HL-60 (cell line): Measurements from ENCODE around the gene MRPL9.

ENCODE experiments used
- DNase-seq, 2 experiments: peaks; one replicate each; pipeline ENCODE4 v3.0.0-alpha.2; 2010 to 2020; ENCODE audit warnings: low read depth in 1 of 2, low spot score in 1 of 2
- H3K27ac ChIP-seq: fragments of 250-450 bp; sonication (Bioruptor Pico); replicated peaks from 2 replicates; pipeline ENCODE4 v1.5.1; 2020; ENCODE audit warnings: mild to moderate bottlenecking, moderate library complexity
- H3K27me3 ChIP-seq: fragments of 250-450 bp; sonication (Bioruptor Pico); 2 replicates; pipeline ENCODE4 v1.5.1; 2021; ENCODE audit warnings: mild to moderate bottlenecking, moderate library complexity; ENCODE audit not compliant: insufficient read depth, poor library complexity, severe bottlenecking
- H3K4me3 ChIP-seq: replicated peaks from 2 replicates; pipeline ENCODE4 v1.5.1; 2011; ENCODE audit warnings: mild to moderate bottlenecking, control low read depth, low read length; ENCODE audit not compliant: insufficient read depth
- GABPA ChIP-seq: IDR thresholded peaks from 2 replicates; pipeline ENCODE4 v1.6.1; 2012; ENCODE audit warnings: low read depth
- POLR2AphosphoS5 ChIP-seq: IDR thresholded peaks from 2 replicates; pipeline ENCODE4 v1.6.1; 2012; ENCODE audit warnings: low read depth
- SPI1 ChIP-seq: IDR thresholded peaks from 2 replicates; pipeline ENCODE4 v1.6.1; 2012; ENCODE audit warnings: low read depth, mild to moderate bottlenecking, borderline replicate concordance
- TF ChIP-seq, protein P1 (sequence below): IDR thresholded peaks from 2 replicates; pipeline ENCODE4 v1.6.1; 2012; ENCODE audit warnings: low read depth; ENCODE audit not compliant: insufficient replicate concordance
- TF ChIP-seq, protein P2 (sequence below): IDR thresholded peaks from one replicate; pipeline ENCODE4 v1.5.1; 2011; ENCODE audit warnings: low read length, control low read depth, inconsistent platforms; ENCODE audit not compliant: insufficient read depth

Gene MRPL9

DNA sequence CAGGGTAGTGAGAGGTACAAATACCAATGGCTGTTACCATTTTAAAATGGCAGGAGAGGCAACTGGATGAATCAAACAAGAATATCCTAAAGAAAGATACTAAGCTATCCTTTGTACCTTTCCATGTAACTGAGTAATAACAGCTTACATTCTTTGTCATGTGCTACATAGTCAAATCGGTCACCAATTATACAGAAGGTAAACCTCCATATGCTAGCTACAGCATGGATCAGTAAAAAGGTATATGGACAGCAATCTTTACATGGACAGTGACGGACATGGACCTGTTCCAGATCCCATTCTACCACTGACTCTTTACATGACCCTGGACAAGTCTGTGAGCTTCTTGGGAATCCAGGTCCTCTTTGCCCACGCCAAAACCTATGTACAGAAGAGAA lies 13.4 kb upstream of the MRPL9 start:
- Histone ChIP-seq H3K4me3 (no peak overlapping the region), H3K27me3 (no peaks in the 10 kb centered on the region), H3K27ac (no peak overlapping the region)
- TF ChIP-seq, protein P1, sequence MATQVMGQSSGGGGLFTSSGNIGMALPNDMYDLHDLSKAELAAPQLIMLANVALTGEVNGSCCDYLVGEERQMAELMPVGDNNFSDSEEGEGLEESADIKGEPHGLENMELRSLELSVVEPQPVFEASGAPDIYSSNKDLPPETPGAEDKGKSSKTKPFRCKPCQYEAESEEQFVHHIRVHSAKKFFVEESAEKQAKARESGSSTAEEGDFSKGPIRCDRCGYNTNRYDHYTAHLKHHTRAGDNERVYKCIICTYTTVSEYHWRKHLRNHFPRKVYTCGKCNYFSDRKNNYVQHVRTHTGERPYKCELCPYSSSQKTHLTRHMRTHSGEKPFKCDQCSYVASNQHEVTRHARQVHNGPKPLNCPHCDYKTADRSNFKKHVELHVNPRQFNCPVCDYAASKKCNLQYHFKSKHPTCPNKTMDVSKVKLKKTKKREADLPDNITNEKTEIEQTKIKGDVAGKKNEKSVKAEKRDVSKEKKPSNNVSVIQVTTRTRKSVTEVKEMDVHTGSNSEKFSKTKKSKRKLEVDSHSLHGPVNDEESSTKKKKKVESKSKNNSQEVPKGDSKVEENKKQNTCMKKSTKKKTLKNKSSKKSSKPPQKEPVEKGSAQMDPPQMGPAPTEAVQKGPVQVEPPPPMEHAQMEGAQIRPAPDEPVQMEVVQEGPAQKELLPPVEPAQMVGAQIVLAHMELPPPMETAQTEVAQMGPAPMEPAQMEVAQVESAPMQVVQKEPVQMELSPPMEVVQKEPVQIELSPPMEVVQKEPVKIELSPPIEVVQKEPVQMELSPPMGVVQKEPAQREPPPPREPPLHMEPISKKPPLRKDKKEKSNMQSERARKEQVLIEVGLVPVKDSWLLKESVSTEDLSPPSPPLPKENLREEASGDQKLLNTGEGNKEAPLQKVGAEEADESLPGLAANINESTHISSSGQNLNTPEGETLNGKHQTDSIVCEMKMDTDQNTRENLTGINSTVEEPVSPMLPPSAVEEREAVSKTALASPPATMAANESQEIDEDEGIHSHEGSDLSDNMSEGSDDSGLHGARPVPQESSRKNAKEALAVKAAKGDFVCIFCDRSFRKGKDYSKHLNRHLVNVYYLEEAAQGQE, result no peak
- TF ChIP-seq POLR2AphosphoS5 (no peak), SPI1 (no peak), GABPA (no peak)
- TF ChIP-seq, protein P2, sequence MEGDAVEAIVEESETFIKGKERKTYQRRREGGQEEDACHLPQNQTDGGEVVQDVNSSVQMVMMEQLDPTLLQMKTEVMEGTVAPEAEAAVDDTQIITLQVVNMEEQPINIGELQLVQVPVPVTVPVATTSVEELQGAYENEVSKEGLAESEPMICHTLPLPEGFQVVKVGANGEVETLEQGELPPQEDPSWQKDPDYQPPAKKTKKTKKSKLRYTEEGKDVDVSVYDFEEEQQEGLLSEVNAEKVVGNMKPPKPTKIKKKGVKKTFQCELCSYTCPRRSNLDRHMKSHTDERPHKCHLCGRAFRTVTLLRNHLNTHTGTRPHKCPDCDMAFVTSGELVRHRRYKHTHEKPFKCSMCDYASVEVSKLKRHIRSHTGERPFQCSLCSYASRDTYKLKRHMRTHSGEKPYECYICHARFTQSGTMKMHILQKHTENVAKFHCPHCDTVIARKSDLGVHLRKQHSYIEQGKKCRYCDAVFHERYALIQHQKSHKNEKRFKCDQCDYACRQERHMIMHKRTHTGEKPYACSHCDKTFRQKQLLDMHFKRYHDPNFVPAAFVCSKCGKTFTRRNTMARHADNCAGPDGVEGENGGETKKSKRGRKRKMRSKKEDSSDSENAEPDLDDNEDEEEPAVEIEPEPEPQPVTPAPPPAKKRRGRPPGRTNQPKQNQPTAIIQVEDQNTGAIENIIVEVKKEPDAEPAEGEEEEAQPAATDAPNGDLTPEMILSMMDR, result no peak
- no peak for DNase-seq

DNA sequence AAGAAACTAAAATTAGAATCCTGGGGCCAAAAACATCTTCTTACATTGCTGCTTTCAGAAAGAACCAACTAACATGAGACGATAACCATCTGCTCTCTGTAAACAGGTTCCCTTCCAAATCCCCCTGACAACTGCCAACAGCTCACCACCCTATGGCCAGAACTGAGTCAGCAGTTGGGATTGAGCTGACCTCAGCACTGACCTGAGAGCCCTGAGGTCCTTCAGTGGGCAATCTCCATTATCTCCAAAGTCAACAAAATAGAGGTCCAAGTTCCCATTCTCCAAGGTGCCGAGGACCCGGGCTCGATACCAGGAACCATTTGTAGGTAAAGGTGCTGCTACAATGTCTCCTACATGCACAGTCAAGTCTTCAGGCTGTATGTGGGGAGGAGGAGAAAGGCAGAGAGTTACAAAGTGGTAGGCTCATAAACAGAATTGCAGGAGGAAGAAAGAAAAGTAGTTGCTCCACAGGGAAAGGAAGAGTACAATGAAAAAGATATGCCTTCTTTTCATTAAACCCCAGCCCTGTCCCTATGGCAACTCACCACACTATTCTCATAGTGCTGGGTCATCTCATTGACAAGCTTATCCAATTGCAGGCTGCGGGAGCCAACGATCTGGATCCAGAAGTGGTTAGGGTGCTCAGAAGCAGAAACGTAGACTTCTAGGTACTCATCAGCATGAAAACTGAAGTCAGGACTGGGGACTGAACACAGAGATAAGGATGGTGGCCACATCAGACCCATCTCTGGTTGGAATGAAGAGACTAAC lies 12.8 kb upstream of the MRPL9 start:
- no peak overlapping the region for H3K4me3 ChIP-seq
- DNase-seq, result no peak
- no peaks in the 10 kb centered on the region for H3K27me3 ChIP-seq
- TF ChIP-seq, protein P2, result no peak
- no peak overlapping the region for H3K27ac ChIP-seq

DNA sequence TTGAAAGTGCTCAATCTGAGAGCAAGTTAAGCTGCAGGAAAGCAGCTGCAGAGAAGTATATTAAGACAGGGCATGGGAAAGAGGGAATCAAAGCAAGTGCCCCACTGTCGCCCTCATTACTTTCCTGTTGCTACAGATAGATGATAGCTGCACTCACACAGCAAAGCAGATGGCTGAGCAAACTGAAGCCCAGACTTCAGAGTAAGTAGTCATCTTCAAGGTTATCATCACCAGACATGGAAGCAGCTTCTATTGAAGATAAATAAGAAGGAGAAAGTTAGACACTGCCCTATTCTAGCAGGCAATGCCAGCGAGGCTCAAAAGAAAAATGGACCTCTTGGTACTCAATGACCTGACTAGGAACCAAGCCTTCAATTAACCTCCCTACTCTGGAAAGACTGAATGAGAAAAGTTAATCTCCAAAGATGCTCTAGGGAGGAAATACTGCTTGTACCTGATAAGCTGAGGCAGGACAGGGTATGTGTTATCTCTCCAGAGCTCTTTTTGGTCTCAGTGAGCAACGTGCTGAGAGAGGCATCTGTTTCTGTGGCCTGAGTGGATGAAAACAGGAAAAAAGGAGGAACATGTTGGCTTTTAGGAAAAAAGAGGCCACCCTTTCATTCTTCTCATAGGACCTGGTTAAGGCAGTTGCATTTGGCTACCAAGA lies 11.1 kb upstream of the MRPL9 start:
- no peak for DNase-seq
- Histone ChIP-seq H3K27me3 (no peaks in the 10 kb centered on the region), H3K4me3 (no peak overlapping the region), H3K27ac (no peak overlapping the region)
- TF ChIP-seq, protein P1, result no peak
- no peak for TF ChIP-seq GABPA
- TF ChIP-seq SPI1, result no peak
- TF ChIP-seq, protein P2, result no peak
- no peak for TF ChIP-seq POLR2AphosphoS5
